Epidermal melanocyte (primary cell): ENCODE results near the gene LCE3A.

Source experiments
- DNase-seq: peaks from one replicate; pipeline ENCODE4 v3.0.0; 2011; ENCODE audit warnings: low spot score; ENCODE audit not compliant: insufficient read length

The LCE3A gene

DNA sequence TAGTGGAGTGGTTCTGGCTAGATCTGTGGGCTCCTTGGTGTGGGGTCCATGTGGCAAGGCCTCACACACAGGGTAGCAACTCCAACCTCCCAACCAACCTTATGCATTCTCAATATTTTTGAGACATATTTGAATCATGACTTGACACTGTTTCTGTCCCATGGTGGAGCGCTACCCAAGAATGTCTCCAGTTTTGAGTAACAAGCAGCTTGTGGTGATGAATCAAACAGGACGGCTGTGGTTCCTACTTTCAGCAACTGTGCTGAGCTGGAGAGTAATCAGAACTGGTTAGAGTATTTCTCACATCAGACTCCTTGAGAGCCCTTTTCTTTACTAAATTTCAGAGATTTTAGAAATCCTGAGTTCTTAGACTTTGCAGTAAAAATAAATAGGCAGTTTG lies 45.7 kb downstream of the LCE3A start:
- DNase-seq: no peak
